Neural cell (in vitro differentiated cells): ENCODE results near the gene CNNM1. TPM values are rescaled to one million over a fixed set of nuclear protein-coding genes. Genes with fewer than 3 reads are reported as not detected.

Source experiments
- H2AFZ ChIP-seq: fragments of 200-600, 300-800 bp; sonication (generic), shearing (Covaris generic); 2 replicates; pipeline ENCODE4 v1.6.0; 2014; ENCODE audit warnings: low read depth, mild to moderate bottlenecking, antibody characterized with exemption, low read length, moderate library complexity
- H3F3A ChIP-seq: fragments of 200-600 bp; shearing (Covaris generic); 2 replicates; pipeline ENCODE4 v1.6.1; 2016; ENCODE audit warnings: mild to moderate bottlenecking, moderate library complexity, mixed read lengths, antibody characterized with exemption, low read length; ENCODE audit not compliant: insufficient read depth, poor library complexity, severe bottlenecking
- H3K27ac ChIP-seq: fragments of 200-600, 300-800 bp; sonication (generic), shearing (Covaris generic); 2 replicates; pipeline ENCODE4 v1.5.1; 2014; ENCODE audit warnings: mild to moderate bottlenecking, low read length, moderate library complexity
- H3K27me3 ChIP-seq: fragments of 300-800, 200-600 bp; sonication (generic), shearing (Covaris generic); 2 replicates; pipeline ENCODE4 v1.6.0; 2014; ENCODE audit warnings: mild to moderate bottlenecking, low read depth, low read length, moderate library complexity; ENCODE audit not compliant: insufficient read depth
- H3K36me3 ChIP-seq: fragments of 300-800, 200-600 bp; sonication (generic), shearing (Covaris generic); 2 replicates; pipeline ENCODE4 v1.5.1; 2014; ENCODE audit warnings: mild to moderate bottlenecking, antibody characterized with exemption, low read length, moderate library complexity; ENCODE audit not compliant: insufficient read depth
- H3K4me2 ChIP-seq: fragments of 300-800, 200-600 bp; sonication (generic), shearing (Covaris generic); 2 replicates; pipeline ENCODE4 v1.6.0; 2014; ENCODE audit warnings: mild to moderate bottlenecking, low read length
- H3K4me3 ChIP-seq: fragments of 300-800, 200-600 bp; sonication (generic), shearing (Covaris generic); 2 replicates; pipeline ENCODE4 v1.5.1; 2014; ENCODE audit warnings: mild to moderate bottlenecking, low read length, moderate library complexity
- H3K79me2 ChIP-seq: fragments of 200-600 bp; shearing (Covaris generic); replicated peaks from 2 replicates; pipeline ENCODE4 v1.6.0; 2014; ENCODE audit warnings: mild to moderate bottlenecking, low read length, moderate library complexity; ENCODE audit not compliant: insufficient read depth
- H3K9ac ChIP-seq: fragments of 300-800, 200-600 bp; sonication (generic), shearing (Covaris generic); 2 replicates; pipeline ENCODE4 v1.6.1; 2016; ENCODE audit warnings: mild to moderate bottlenecking, low read length, mixed read lengths
- H3K9me2 ChIP-seq: fragments of 200-600 bp; shearing (Covaris generic); 2 replicates; pipeline ENCODE4 v1.6.1; 2016; ENCODE audit warnings: mild to moderate bottlenecking, low read length, mixed read lengths; ENCODE audit not compliant: insufficient read depth
- H3K9me3 ChIP-seq: fragments of 200-600, 300-800 bp; sonication (generic), shearing (Covaris generic); 2 replicates; pipeline ENCODE4 v1.6.1; 2016; ENCODE audit warnings: mild to moderate bottlenecking, mixed run types, low read length, moderate library complexity, mixed read lengths
- H4K20me1 ChIP-seq: fragments of 200-600 bp; shearing (Covaris generic); 2 replicates; pipeline ENCODE4 v1.6.1; 2016; ENCODE audit warnings: mild to moderate bottlenecking, mixed run types; ENCODE audit not compliant: insufficient read depth
- CTCF ChIP-seq: fragments of 450-650 bp; IDR thresholded peaks from 2 replicates; pipeline ENCODE4 v1.5.1; 2014; ENCODE audit warnings: antibody characterized with exemption, mild to moderate bottlenecking, moderate library complexity; ENCODE audit not compliant: poor library complexity, severe bottlenecking
- EP300 ChIP-seq: fragments of 450-650 bp; conservative IDR thresholded peaks from 2 replicates; pipeline ENCODE4 v1.6.1; 2014; ENCODE audit warnings: antibody characterized with exemption, mild to moderate bottlenecking, moderate library complexity; ENCODE audit not compliant: poor library complexity, severe bottlenecking
- EZH2 ChIP-seq: fragments of 200-600, 300-800 bp; shearing (Covaris generic), sonication (generic); IDR thresholded peaks from 2 replicates; pipeline ENCODE4 v1.6.1; 2014; ENCODE audit warnings: antibody characterized with exemption, low read length, borderline replicate concordance, mild to moderate bottlenecking; ENCODE audit not compliant: insufficient read depth, poor library complexity, severe bottlenecking
- MXI1 ChIP-seq: fragments of 450-650 bp; conservative IDR thresholded peaks from 2 replicates; pipeline ENCODE4 v1.6.1; 2014; ENCODE audit warnings: antibody characterized with exemption, mild to moderate bottlenecking; ENCODE audit not compliant: poor library complexity, severe bottlenecking
- POLR2AphosphoS5 ChIP-seq: IDR thresholded peaks from 2 replicates; pipeline ENCODE4 v1.6.1; 2012
- RAD21 ChIP-seq: fragments of 450-650 bp; conservative IDR thresholded peaks from 2 replicates; pipeline ENCODE4 v1.6.1; 2014; ENCODE audit warnings: antibody characterized with exemption, mild to moderate bottlenecking, moderate library complexity
- REST ChIP-seq: IDR thresholded peaks from 2 replicates; pipeline ENCODE4 v1.6.1; 2012; ENCODE audit warnings: borderline replicate concordance
- SMC3 ChIP-seq: fragments of 450-650 bp; conservative IDR thresholded peaks from 2 replicates; pipeline ENCODE4 v1.6.1; 2014; ENCODE audit warnings: antibody characterized with exemption, mild to moderate bottlenecking, moderate library complexity; ENCODE audit not compliant: poor library complexity
- TAF1 ChIP-seq: IDR thresholded peaks from 2 replicates; pipeline ENCODE4 v1.6.1; 2012; ENCODE audit warnings: low read depth
- polyA plus RNA-seq: library from polyadenylated mRNA; depleted of rRNA; stranded (reverse); fragments of >200 nt; gene quantifications from 2 replicates; pipeline ENCODE4 v1.2.3, GENCODE V29; 2014

CNNM1 gene
- polyA plus RNA-seq, 1 donor from 2014 or later = 1.5 TPM

GRCh38 chr10:99368646-99369045 lies 39.5 kb downstream of the CNNM1 start:
- Histone ChIP-seq H3K27ac (no peak overlapping the region), H4K20me1 (no peaks in the 10 kb centered on the region), H3F3A (no peaks in the 10 kb centered on the region), H3K79me2 (no peaks in the 10 kb centered on the region), H2AFZ (no peak overlapping the region), H3K36me3 (no peaks in the 10 kb centered on the region), H3K27me3 (no peaks in the 10 kb centered on the region), H3K9ac (no peak overlapping the region), H3K4me2 (no peak overlapping the region), H3K9me3 (no peaks in the 10 kb centered on the region), H3K9me2 (no peaks in the 10 kb centered on the region), H3K4me3 (no peak overlapping the region)
- TF ChIP-seq EZH2 = no peak
- TF ChIP-seq TAF1 = no peak
- no peak for TF ChIP-seq EP300
- TF ChIP-seq REST = no peak
- no peak for TF ChIP-seq RAD21
- no peak for TF ChIP-seq SMC3
- no peak for TF ChIP-seq POLR2AphosphoS5
- no peak for TF ChIP-seq CTCF
- TF ChIP-seq MXI1 = no peak

GRCh38 chr10:99369126-99369525 lies 40.0 kb downstream of the CNNM1 start:
- no peak for TF ChIP-seq TAF1
- no peak for TF ChIP-seq EP300
- TF ChIP-seq RAD21 = no peak
- no peak for TF ChIP-seq CTCF
- no peak for TF ChIP-seq SMC3
- TF ChIP-seq REST = no peak
- no peak for TF ChIP-seq POLR2AphosphoS5
- TF ChIP-seq EZH2 = no peak
- TF ChIP-seq MXI1 = no peak
- Histone ChIP-seq H4K20me1 (no peaks in the 10 kb centered on the region), H3K79me2 (no peaks in the 10 kb centered on the region), H3K9me3 (no peaks in the 10 kb centered on the region), H3K9me2 (no peaks in the 10 kb centered on the region), H3K4me2 (no peak overlapping the region), H3K27me3 (no peaks in the 10 kb centered on the region), H3F3A (no peaks in the 10 kb centered on the region), H3K4me3 (no peak overlapping the region), H3K27ac (no peak overlapping the region), H3K36me3 (no peaks in the 10 kb centered on the region), H3K9ac (no peak overlapping the region), H2AFZ (no peak overlapping the region)
